Endothelial cell of umbilical vein (primary cell): Measurements from ENCODE around the gene LAMC3. TPM values are rescaled to one million over a fixed set of nuclear protein-coding genes. Genes with fewer than 3 reads are reported as not detected.

Experiments
- BruUV-seq: library from RNA; stranded (reverse); fragments of 400-500 nt; replicated peaks from 2 replicates; lab custom pipeline; 2021; lab: Mats Ljungman, UMichigan
- CTCF ChIA-PET: fragments of 300-600, 350-600 bp; sonication (Branson Sonifier 250); formaldehyde crosslinking; loops from one replicate; lab custom pipeline; 2021; ENCODE audit warnings: antibody characterized with exemption, inconsistent platforms; lab: Charles Lee
- POLR2A ChIA-PET: fragments of 300-600, 350-600 bp; sonication (Branson Sonifier 250); formaldehyde crosslinking; loops from one replicate; lab custom pipeline; 2021; ENCODE audit warnings: antibody characterized with exemption, inconsistent platforms; lab: Charles Lee
- DNase-seq: peaks from one replicate; pipeline ENCODE4 v3.0.0-alpha.2; 2011; ENCODE audit warnings: low read depth, low spot score
- FAIRE-seq: peaks from 2 replicates; lab custom pipeline; 2011; peaks lifted over from hg19 to GRCh38; lab: Jason Lieb, UNC
- H2AFZ ChIP-seq: 2 replicates; pipeline ENCODE4 v1.6.0; 2012; ENCODE audit warnings: low read depth, low read length, control low read depth, inconsistent platforms
- H3K27ac ChIP-seq: 2 replicates; pipeline ENCODE4 v1.5.1; 2011; ENCODE audit warnings: low read depth, mild to moderate bottlenecking, control low read depth, low read length, moderate library complexity; ENCODE audit not compliant: insufficient read depth
- H3K27me3 ChIP-seq, 2 experiments: 2 replicates each; pipeline versions ENCODE4 v1.6.0 to v1.6.1; 2011; ENCODE audit warnings: low read length in 2 of 2, mixed read lengths in 1 of 2; ENCODE audit not compliant: control insufficient read depth in 2 of 2, insufficient read depth in 2 of 2
- H3K36me3 ChIP-seq, 2 experiments: 2 replicates in 1 of 2; 3 replicates in 1 of 2; pipeline ENCODE4 v1.5.1; 2011; ENCODE audit warnings: low read length in 2 of 2, mild to moderate bottlenecking in 1 of 2, moderate library complexity in 1 of 2; ENCODE audit not compliant: control insufficient read depth in 2 of 2, insufficient read depth in 2 of 2; ENCODE audit errors: extremely low read depth in 1 of 2
- H3K4me1 ChIP-seq: 3 replicates; pipeline ENCODE4 v1.5.1; 2011; ENCODE audit warnings: mild to moderate bottlenecking, low read length; ENCODE audit not compliant: control insufficient read depth, insufficient read depth; ENCODE audit errors: extremely low read depth
- H3K4me2 ChIP-seq: 2 replicates; pipeline ENCODE4 v1.6.1; 2011; ENCODE audit warnings: low read length, control low read depth, mixed read lengths; ENCODE audit not compliant: insufficient read depth
- H3K4me3 ChIP-seq, 3 experiments: fragments of 200-600 bp in 1 of 3; sonication (generic), shearing (Covaris generic) in 1 of 3; replicated peaks in 1 of 3; 2 replicates each; pipeline ENCODE4 v1.5.1; 2011 to 2016; ENCODE audit warnings: control low read depth in 3 of 3, low read length in 3 of 3, mild to moderate bottlenecking in 2 of 3, inconsistent platforms in 1 of 3, low read depth in 1 of 3, moderate library complexity in 1 of 3; ENCODE audit not compliant: insufficient read depth in 1 of 3
- H3K79me2 ChIP-seq: 2 replicates; pipeline ENCODE4 v1.6.0; 2012; ENCODE audit warnings: low read length, inconsistent platforms; ENCODE audit not compliant: control insufficient read depth, insufficient read depth
- H3K9ac ChIP-seq: replicated peaks from 2 replicates; pipeline ENCODE3; 2011; ENCODE audit warnings: low read length, control low read depth; ENCODE audit not compliant: insufficient read depth; ENCODE audit errors: extremely low read depth
- H3K9me1 ChIP-seq: replicated peaks from 3 replicates; pipeline ENCODE4 v1.6.0; 2011; ENCODE audit warnings: mild to moderate bottlenecking, low read length; ENCODE audit not compliant: control insufficient read depth, insufficient read depth; ENCODE audit errors: extremely low read depth
- H3K9me3 ChIP-seq: replicated peaks from 2 replicates; pipeline ENCODE4 v1.5.1; 2012; ENCODE audit warnings: low read length, inconsistent platforms; ENCODE audit not compliant: control insufficient read depth, insufficient read depth
- H4K20me1 ChIP-seq: replicated peaks from 2 replicates; pipeline ENCODE3; 2011; ENCODE audit warnings: mild to moderate bottlenecking, low read length; ENCODE audit not compliant: control insufficient read depth, insufficient read depth; ENCODE audit errors: extremely low read depth
- CTCF ChIP-seq, 2 donors: IDR thresholded peaks; 1 replicate in 1 of 2; 2 replicates in 1 of 2; pipeline ENCODE4 v1.5.1; 2011; ENCODE audit warnings: low read length in 2 of 2, mild to moderate bottlenecking in 2 of 2, moderate library complexity in 2 of 2, control low read depth in 1 of 2, inconsistent platforms in 1 of 2, low read depth in 1 of 2; ENCODE audit not compliant: insufficient read depth in 1 of 2; ENCODE audit errors: extremely low read depth in 1 of 2
- EZH2 ChIP-seq: IDR thresholded peaks from 2 replicates; pipeline ENCODE4 v1.6.1; 2012; ENCODE audit warnings: borderline replicate concordance, low read depth, mild to moderate bottlenecking, moderate library complexity, low read length, inconsistent platforms; ENCODE audit not compliant: severe bottlenecking
- FOS ChIP-seq: IDR thresholded peaks from 2 replicates; pipeline ENCODE4 v1.6.1; 2011; ENCODE audit warnings: mild to moderate bottlenecking, low read length, moderate library complexity, borderline replicate concordance; ENCODE audit not compliant: insufficient read depth
- GATA2 ChIP-seq: IDR thresholded peaks from 2 replicates; pipeline ENCODE4 v1.7.0; 2011; ENCODE audit warnings: low read depth, mild to moderate bottlenecking, moderate library complexity, mixed read lengths, low read length; ENCODE audit not compliant: insufficient read length, insufficient read depth
- JUN ChIP-seq: IDR thresholded peaks from 2 replicates; pipeline ENCODE4 v1.6.1; 2011; ENCODE audit warnings: borderline replicate concordance, low read depth; ENCODE audit not compliant: insufficient read length, insufficient read depth
- MAX ChIP-seq: IDR thresholded peaks from 2 replicates; pipeline ENCODE4 v1.6.1; 2011; ENCODE audit not compliant: insufficient read depth, insufficient read length
- MYC ChIP-seq: IDR thresholded peaks from one replicate; pipeline ENCODE4 v1.6.1; 2011; ENCODE audit warnings: mild to moderate bottlenecking, low read depth, low read length
- POLR2A ChIP-seq: IDR thresholded peaks from 2 replicates; pipeline ENCODE4 v1.6.1; 2012; ENCODE audit warnings: low read depth, mild to moderate bottlenecking, control low read depth, low read length
- POLR2AphosphoS5 ChIP-seq: IDR thresholded peaks from 2 replicates; pipeline ENCODE4 v1.6.1; 2012; ENCODE audit warnings: low read depth, mild to moderate bottlenecking, control low read depth, low read length, moderate library complexity; ENCODE audit not compliant: insufficient read depth
- dilution Hi-C: fragments of 300-500 bp; cut with MboI; formaldehyde crosslinking; loops from one replicate; pipeline ENCODE4 v1.15.0; 2019; ENCODE audit warnings: low sequenced_read_pairs; ENCODE audit not compliant: extremely low pct_ligation_motif_present
- intact Hi-C: fragments of 100-400 bp; cut with micrococcal nuclease; formaldehyde crosslinking; loops from one replicate; pipeline ENCODE4 v1.10.0; 2022
- polyA plus RNA-seq, 4 experiments: library from polyadenylated mRNA; depleted of rRNA in 3 of 4; stranded (reverse) in 3 of 4; unstranded in 1 of 4; fragments of >200 nt; gene quantifications; 2 replicates each; pipeline versions ENCODE4 v1.2.1 to v1.2.3, GENCODE V29; 2011 to 2012; ENCODE audit warnings: missing spikeins in 1 of 4
- total RNA-seq: library from RNA; stranded (reverse); gene quantifications from 2 replicates; pipeline ENCODE4 v1.2.3, GENCODE V29; 2021

Gene LAMC3
- total and polyA plus RNA-seq, 2 donors (not counting 3 experiments of a cell fraction or from before 2014, with no cell fraction given), result 0.18 to 0.38 TPM

DNA sequence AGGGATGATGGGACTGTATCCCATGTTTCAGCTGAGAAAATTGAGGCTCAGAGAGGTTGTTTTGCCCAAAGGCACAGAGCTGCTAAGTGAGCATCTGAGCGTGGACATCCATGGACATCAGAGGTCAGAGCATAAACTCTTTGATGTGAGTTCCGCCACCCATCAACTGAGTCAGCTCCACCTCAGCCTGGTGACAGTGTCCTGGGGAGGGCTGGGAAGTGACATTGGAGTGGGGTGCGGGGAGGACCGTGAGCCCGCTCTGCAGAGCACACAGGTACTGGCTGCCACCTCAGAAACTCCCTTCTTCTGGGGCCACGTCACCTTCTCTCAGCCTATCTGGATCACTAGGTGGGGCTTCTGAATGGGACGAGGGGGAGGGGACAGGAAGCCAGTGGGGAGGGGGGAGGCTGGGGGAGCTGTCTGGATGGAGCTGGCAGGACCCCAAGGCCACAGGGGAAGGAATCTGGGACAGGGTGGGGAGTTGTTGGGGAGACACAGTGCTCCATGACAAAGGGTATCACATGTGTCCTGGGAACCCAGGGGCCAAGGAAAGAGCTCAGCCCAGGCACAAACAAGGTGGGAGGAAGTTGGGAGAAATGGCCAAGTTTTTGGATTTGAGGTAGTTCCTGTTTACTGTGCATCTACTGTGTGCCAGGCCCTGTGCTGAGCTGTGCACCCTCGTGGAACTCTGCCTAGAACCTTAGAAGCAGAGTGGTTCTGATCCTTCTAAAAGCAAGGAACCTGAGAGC is 2.5 kb downstream of the LAMC3 start:
- no peaks in the 10 kb centered on the region for H4K20me1 ChIP-seq
- H3K4me1 ChIP-seq, result no peaks in the 10 kb centered on the region
- dilution Hi-C loops (no loop called here), intact Hi-C loops (no loop called here)
- H3K4me2 ChIP-seq, result no peak overlapping the region
- H3K9me3 ChIP-seq, result no peaks in the 10 kb centered on the region
- TF ChIP-seq POLR2A (no peak), CTCF (IDR thresholded peaks at IDR 0.05; ENCODE audit: extremely low read depth in 1 of 2, insufficient read depth in 1 of 2, low read depth in 1 of 2, low read length in 2 of 2) (no peak), GATA2 (no peak), FOS (no peak), JUN (no peak), MAX (no peak), MYC (no peak), EZH2 (no peak), POLR2AphosphoS5 (no peak)
- no peaks in the 10 kb centered on the region for H3K9me1 ChIP-seq
- POLR2A ChIA-PET, result no interaction called here
- H3K9ac ChIP-seq, result no peak overlapping the region
- H3K36me3 ChIP-seq, result no peaks in the 10 kb centered on the region
- no peak overlapping the region for H2AFZ ChIP-seq
- H3K79me2 ChIP-seq, result no peaks in the 10 kb centered on the region
- CTCF ChIA-PET, result interaction anchor here (0.8 to 5.0 kb wide), 12 partner anchors 9 to 327 kb away, joined by 3 to 19 read pairs (median 4); no protein-coding TSS in a partner anchor
- DNase-seq (no peak), FAIRE-seq (no peak)
- peaks cover 18 to 22% of the 10 kb centered on the region in 2 experiments for H3K27me3 ChIP-seq
- H3K4me3 ChIP-seq, result no peak overlapping the region
- H3K27ac ChIP-seq, result no peak overlapping the region
- no TSS peak for BruUV-seq
